H1 (cell line): Measurements from ENCODE around the gene ABHD14A. TPM values are rescaled to one million over a fixed set of nuclear protein-coding genes. Genes with fewer than 3 reads are reported as not detected.

Experiments
- CTCF ChIA-PET: fragments of 300-600 bp; sonication (Branson Sonifier 250); formaldehyde crosslinking; loops from one replicate; lab custom pipeline; 2021; ENCODE audit not compliant: partially characterized antibody; lab: Charles Lee
- POLR2A ChIA-PET: fragments of 300-600 bp; sonication (Branson Sonifier 250); formaldehyde crosslinking; loops from one replicate; lab custom pipeline; 2021; ENCODE audit warnings: inconsistent platforms; ENCODE audit not compliant: partially characterized antibody; lab: Charles Lee
- DNase-seq, 2 experiments: peaks; one replicate each; pipeline versions ENCODE4 v3.0.0 to v3.0.0-alpha.2; 2010 to 2022; ENCODE audit warnings: low spot score in 2 of 2, low read depth in 1 of 2, mixed read lengths in 1 of 2
- FAIRE-seq: peaks from 2 replicates; lab custom pipeline; 2011; peaks lifted over from hg19 to GRCh38; lab: Jason Lieb, UNC
- H2AFZ ChIP-seq: 2 replicates; pipeline ENCODE4 v1.8.1; 2012; ENCODE audit warnings: low read length, inconsistent platforms
- H2AK5ac ChIP-seq: 2 replicates; pipeline ENCODE4 v1.6.1; 2013; ENCODE audit warnings: low read depth, low read length
- H2BK120ac ChIP-seq: replicated peaks from 2 replicates; pipeline ENCODE3; 2013; ENCODE audit warnings: low read depth, low read length, inconsistent platforms
- H2BK12ac ChIP-seq: 2 replicates; pipeline ENCODE4 v1.6.1; 2013; ENCODE audit warnings: low read depth, low read length
- H2BK15ac ChIP-seq: 2 replicates; pipeline ENCODE4 v1.6.1; 2013; ENCODE audit warnings: low read length
- H2BK20ac ChIP-seq: 2 replicates; pipeline ENCODE4 v1.6.1; 2013; ENCODE audit warnings: low read length
- H2BK5ac ChIP-seq: 2 replicates; pipeline ENCODE4 v1.6.1; 2013; ENCODE audit warnings: low read depth, low read length
- H3K14ac ChIP-seq: 2 replicates; pipeline ENCODE4 v1.6.1; 2013; ENCODE audit warnings: inconsistent platforms; ENCODE audit not compliant: insufficient read length
- H3K18ac ChIP-seq: 2 replicates; pipeline ENCODE4 v1.6.1; 2013; ENCODE audit warnings: low read length; ENCODE audit errors: extremely low read depth
- H3K23ac ChIP-seq: 2 replicates; pipeline ENCODE4 v1.6.1; 2013; ENCODE audit warnings: inconsistent platforms; ENCODE audit not compliant: insufficient read length
- H3K23me2 ChIP-seq: 2 replicates; pipeline ENCODE4 v1.6.1; 2013; ENCODE audit warnings: low read depth, low read length
- H3K27ac ChIP-seq: 2 replicates; pipeline ENCODE4 v1.6.1; 2011; ENCODE audit warnings: low read depth, low read length, inconsistent platforms
- H3K27me3 ChIP-seq, 4 experiments: replicated peaks in 1 of 4; 1 replicate in 1 of 4; 2 replicates in 3 of 4; pipeline versions ENCODE4 v1.6.1 to v1.8.1; 2011 to 2013; ENCODE audit warnings: low read length in 3 of 4, mild to moderate bottlenecking in 3 of 4, inconsistent platforms in 2 of 4, mixed read lengths in 2 of 4, moderate library complexity in 1 of 4; ENCODE audit not compliant: control insufficient read depth in 3 of 4, insufficient read depth in 3 of 4; ENCODE audit errors: extremely low read depth in 1 of 4
- H3K36me3 ChIP-seq, 4 experiments: 2 replicates each; pipeline versions ENCODE4 v1.6.1 to v1.8.1; 2011 to 2013; ENCODE audit warnings: mild to moderate bottlenecking in 4 of 4, low read length in 3 of 4, moderate library complexity in 2 of 4, control low read depth in 1 of 4, inconsistent platforms in 1 of 4; ENCODE audit not compliant: insufficient read depth in 4 of 4, control insufficient read depth in 2 of 4
- H3K4ac ChIP-seq: replicated peaks from 2 replicates; pipeline ENCODE3; 2013; ENCODE audit warnings: low read length, low read depth, mixed read lengths, inconsistent platforms; ENCODE audit not compliant: insufficient read length
- H3K4me1 ChIP-seq, 4 experiments: replicated peaks in 1 of 4; 1 replicate in 1 of 4; 2 replicates in 3 of 4; pipeline versions ENCODE4 v1.6.1 to v1.8.1; 2011 to 2013; ENCODE audit warnings: low read length in 3 of 4, inconsistent platforms in 2 of 4, mixed read lengths in 1 of 4; ENCODE audit not compliant: insufficient read depth in 4 of 4, control insufficient read depth in 3 of 4
- H3K4me2 ChIP-seq, 2 experiments: 2 replicates each; pipeline versions ENCODE4 v1.6.1 to v1.8.1; 2011 to 2013; ENCODE audit warnings: low read depth in 2 of 2, low read length in 2 of 2, control low read depth in 1 of 2, inconsistent platforms in 1 of 2, mild to moderate bottlenecking in 1 of 2; ENCODE audit not compliant: insufficient read depth in 1 of 2
- H3K4me3 ChIP-seq, 4 experiments: fragments of 200-600, 300-600 bp in 1 of 4; sonication (generic), shearing (Covaris generic), sonication (Bioruptor Twin) in 1 of 4; 2 replicates each; pipeline versions ENCODE4 v1.5.1 to v1.8.1; 2011 to 2016; ENCODE audit warnings: low read length in 4 of 4, low read depth in 3 of 4, control low read depth in 2 of 4, inconsistent platforms in 2 of 4, mild to moderate bottlenecking in 2 of 4, mixed read lengths in 1 of 4, moderate library complexity in 1 of 4; ENCODE audit not compliant: insufficient read depth in 2 of 4; ENCODE audit errors: extremely low read depth in 1 of 4
- H3K56ac ChIP-seq: replicated peaks from 2 replicates; pipeline ENCODE3; 2013; ENCODE audit warnings: low read depth, mild to moderate bottlenecking, mixed read lengths, low read length, inconsistent platforms; ENCODE audit not compliant: insufficient read length
- H3K79me1 ChIP-seq: 2 replicates; pipeline ENCODE4 v1.6.1; 2013; ENCODE audit warnings: low read depth, low read length, control low read depth
- H3K79me2 ChIP-seq, 2 experiments: 2 replicates each; pipeline versions ENCODE4 v1.6.1 to v1.8.1; 2012 to 2013; ENCODE audit warnings: low read length in 2 of 2, mild to moderate bottlenecking in 2 of 2, inconsistent platforms in 1 of 2; ENCODE audit not compliant: insufficient read depth in 2 of 2, control insufficient read depth in 1 of 2
- H3K9ac ChIP-seq, 4 experiments: replicated peaks in 1 of 4; 1 replicate in 1 of 4; 2 replicates in 3 of 4; pipeline versions ENCODE4 v1.6.1 to v1.8.1; 2011 to 2013; ENCODE audit warnings: low read depth in 3 of 4, low read length in 3 of 4, control low read depth in 2 of 4, mild to moderate bottlenecking in 2 of 4, moderate library complexity in 2 of 4, inconsistent platforms in 1 of 4; ENCODE audit errors: extremely low read depth in 1 of 4
- H3K9me3 ChIP-seq, 2 experiments: 2 replicates each; pipeline versions ENCODE4 v1.6.1 to v1.8.1; 2012 to 2013; ENCODE audit warnings: mild to moderate bottlenecking in 2 of 2, moderate library complexity in 2 of 2, control low read depth in 1 of 2, inconsistent platforms in 1 of 2, low read depth in 1 of 2, low read length in 1 of 2, mixed read lengths in 1 of 2; ENCODE audit not compliant: insufficient read depth in 2 of 2
- H4K20me1 ChIP-seq, 2 experiments: replicated peaks in 1 of 2; 2 replicates each; pipeline versions ENCODE3 to v1.8.1; 2011 to 2013; ENCODE audit warnings: inconsistent platforms in 2 of 2, low read length in 2 of 2, mild to moderate bottlenecking in 1 of 2; ENCODE audit not compliant: insufficient read depth in 2 of 2, control insufficient read depth in 1 of 2
- H4K5ac ChIP-seq: 2 replicates; pipeline ENCODE4 v1.6.1; 2013; ENCODE audit warnings: low read length, low read depth, mixed read lengths, inconsistent platforms; ENCODE audit not compliant: insufficient read length
- H4K8ac ChIP-seq: 2 replicates; pipeline ENCODE4 v1.8.0; 2013; ENCODE audit warnings: mild to moderate bottlenecking, moderate library complexity, low read length, inconsistent platforms; ENCODE audit not compliant: insufficient read depth; ENCODE audit errors: extremely low read depth
- H4K91ac ChIP-seq: replicated peaks from 2 replicates; pipeline ENCODE3; 2013; ENCODE audit warnings: low read length, mixed read lengths, inconsistent platforms; ENCODE audit not compliant: insufficient read length
- CBX5 ChIP-seq: fragments of 300-800, 300-1000 bp; sonication (generic); IDR thresholded peaks from 2 replicates; pipeline ENCODE4 v1.7.1; 2016; ENCODE audit warnings: antibody characterized with exemption, low read length, low read depth
- CTBP2 ChIP-seq: IDR thresholded peaks from 2 replicates; pipeline ENCODE4 v1.7.0; 2011; ENCODE audit warnings: borderline replicate concordance, mild to moderate bottlenecking, moderate library complexity, mixed read lengths, low read length; ENCODE audit not compliant: insufficient read depth, insufficient read length
- JUND ChIP-seq: IDR thresholded peaks from 2 replicates; pipeline ENCODE4 v1.6.1; 2011; ENCODE audit warnings: mild to moderate bottlenecking, improper control_type of control experiment, low read length
- KDM4A ChIP-seq: IDR thresholded peaks from one replicate; pipeline ENCODE4 v1.7.1; 2012; ENCODE audit warnings: low read depth, mild to moderate bottlenecking, moderate library complexity, low read length, inconsistent platforms; ENCODE audit not compliant: severe bottlenecking
- RFX5 ChIP-seq: IDR thresholded peaks from 2 replicates; pipeline ENCODE4 v1.6.1; 2011; ENCODE audit warnings: low read depth, low read length, improper control_type of control experiment, borderline replicate concordance
- SAP30 ChIP-seq: fragments of 300-600 bp; sonication (generic); IDR thresholded peaks from 2 replicates; pipeline ENCODE4 v1.7.1; 2012; ENCODE audit warnings: low read length, moderate library complexity, mild to moderate bottlenecking, inconsistent platforms; ENCODE audit not compliant: insufficient read depth, insufficient replicate concordance
- SIX5 ChIP-seq: IDR thresholded peaks from 2 replicates; pipeline ENCODE4 v1.6.1; 2011; ENCODE audit warnings: mild to moderate bottlenecking, low read depth, low read length
- SP1 ChIP-seq: IDR thresholded peaks from 2 replicates; pipeline ENCODE4 v1.6.1; 2011; ENCODE audit warnings: low read depth, low read length
- SUZ12 ChIP-seq: fragments of 200-600 bp; sonication (generic); IDR thresholded peaks from 2 replicates; pipeline ENCODE4 v1.6.1; 2012; ENCODE audit warnings: mild to moderate bottlenecking, inconsistent platforms, low read length, moderate library complexity, mixed read lengths
- TAF7 ChIP-seq: optimal IDR thresholded peaks from 2 replicates; pipeline ENCODE3; 2011; ENCODE audit warnings: low read depth, mild to moderate bottlenecking, inconsistent platforms, low read length, moderate library complexity, borderline replicate concordance
- WGBS, 2 experiments: shearing (Covaris generic) in 1 of 2; methylation state at CpG; one replicate each; pipeline versions ENCODE4 v1.1.6 to v1.1.7; 2013 to 2015; ENCODE audit warnings: low lambda C conversion rate in 2 of 2, mixed read lengths in 2 of 2, inconsistent platforms in 1 of 2, low coverage in 1 of 2, missing lambda C conversion rate in 1 of 2; ENCODE audit not compliant: insufficient replicate concordance in 2 of 2, insufficient coverage in 1 of 2, insufficient read length in 1 of 2; ENCODE audit errors: extremely low coverage in 1 of 2, missing lambda C conversion rate in 1 of 2; 5-methylcytosine and 5-hydroxymethylcytosine counted together
- polyA plus RNA-seq, 7 experiments: library from polyadenylated mRNA; depleted of rRNA in 3 of 7; stranded (reverse) in 5 of 7; unstranded in 2 of 7; fragments of >200 nt in 5 of 7; fragments of 200-250 nt in 2 of 7; gene quantifications; 1 replicate in 5 of 7; 2 replicates in 1 of 7; 4 replicates in 1 of 7; pipeline versions ENCODE4 v1.2.1 to v1.2.3, GENCODE V29; 2011 to 2013; ENCODE audit warnings: missing spikeins in 2 of 7, mixed read lengths in 2 of 7
- total RNA-seq: library from RNA; stranded (reverse); fragmentation: NEBNext Ultra II Directional; extraction: Animal tissue kit (Norgen Biotek cat#: 25700); gene quantifications from 2 replicates; pipeline ENCODE4 v1.2.1, GENCODE V29; 2021
- TF ChIP-seq, protein P1 (sequence below): IDR thresholded peaks from 2 replicates; pipeline ENCODE4 v1.6.1; 2012; ENCODE audit warnings: inconsistent platforms

Gene ABHD14A
- total and polyA plus RNA-seq, 2 of the 8 experiments (the other 6 are each of a cell fraction or from before 2014, with no cell fraction given) = 4.6 to 9.8 TPM

DNA sequence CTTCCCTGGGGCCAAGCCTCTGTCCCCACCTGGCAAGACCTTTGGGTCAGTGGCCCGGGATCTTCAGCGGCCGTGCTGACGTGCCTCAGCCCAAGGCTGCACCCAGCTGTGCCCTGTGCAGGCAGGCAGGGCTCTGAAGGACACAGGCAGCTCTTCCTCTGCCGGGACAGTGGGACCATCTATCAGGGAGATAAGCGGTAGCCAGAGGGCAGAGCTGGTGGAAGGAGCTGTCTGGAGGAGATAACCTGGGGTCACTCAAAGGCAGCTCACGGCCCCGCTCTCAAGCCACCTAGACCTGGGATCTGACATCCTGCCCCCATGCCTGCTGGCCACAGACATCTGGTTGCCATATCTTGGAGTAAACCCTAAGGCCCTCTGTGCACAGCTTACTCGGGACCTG lies 54.2 kb downstream of the ABHD14A start:
- no peak overlapping the region for H4K5ac ChIP-seq
- H2BK15ac ChIP-seq = no peak overlapping the region
- H4K8ac ChIP-seq = peak overlapping the region; percentile 48; the same call in 1 of the 2 replicates
- CTCF ChIA-PET = interaction anchor here (0.6 to 9.4 kb wide), 10 partner anchors 9 to 360 kb away, joined by 3 to 124 read pairs (median 8); no protein-coding TSS in a partner anchor
- no peaks in the 10 kb centered on the region for H3K36me3 ChIP-seq
- H3K79me1 ChIP-seq = no peaks in the 10 kb centered on the region
- no peaks in the 10 kb centered on the region for H3K9me3 ChIP-seq
- H2AK5ac ChIP-seq = no peak overlapping the region
- H2AFZ ChIP-seq = no peak overlapping the region
- H3K14ac ChIP-seq = no peak overlapping the region
- no peak overlapping the region; the same call in 1 of the 2 replicates for H3K18ac ChIP-seq
- POLR2A ChIA-PET = interaction anchor here (0.7 to 1.7 kb wide), 4 partner anchors 9 to 16 kb away, joined by 3 to 4 read pairs (median 3); no protein-coding TSS in a partner anchor
- no peak overlapping the region for H3K9ac ChIP-seq
- no peak overlapping the region for H4K91ac ChIP-seq
- no peak overlapping the region for H3K23ac ChIP-seq
- H2BK120ac ChIP-seq = no peak overlapping the region
- H3K4ac ChIP-seq = no peak overlapping the region
- no peak overlapping the region for H3K4me2 ChIP-seq
- no peak overlapping the region for H3K56ac ChIP-seq
- no peaks in the 10 kb centered on the region for H3K27me3 ChIP-seq
- TF ChIP-seq SP1 (no peak), CBX5 (no peak), KDM4A (no peak), SAP30 (no peak), TAF7 (no peak), RFX5 (no peak), JUND (no peak), CTBP2 (no peak), SUZ12 (no peak), SIX5 (no peak)
- TF ChIP-seq, protein P1, sequence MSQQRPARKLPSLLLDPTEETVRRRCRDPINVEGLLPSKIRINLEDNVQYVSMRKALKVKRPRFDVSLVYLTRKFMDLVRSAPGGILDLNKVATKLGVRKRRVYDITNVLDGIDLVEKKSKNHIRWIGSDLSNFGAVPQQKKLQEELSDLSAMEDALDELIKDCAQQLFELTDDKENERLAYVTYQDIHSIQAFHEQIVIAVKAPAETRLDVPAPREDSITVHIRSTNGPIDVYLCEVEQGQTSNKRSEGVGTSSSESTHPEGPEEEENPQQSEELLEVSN = no peak
- H3K79me2 ChIP-seq = no peaks in the 10 kb centered on the region
- no peak for DNase-seq
- H2BK20ac ChIP-seq = no peak overlapping the region
- H3K4me1 ChIP-seq = peaks cover 0 to 2% (median 0%) of the 10 kb centered on the region in 4 experiments; a peak in 2 of 7 replicates
- no peak overlapping the region for H2BK5ac ChIP-seq
- H3K27ac ChIP-seq = no peak overlapping the region
- no peaks in the 10 kb centered on the region for H3K23me2 ChIP-seq
- 89% methylated on average over 9 of the region's 9 CpGs; no CpG with 5 or more reads in 1 of the 2 experiments for WGBS, 2 experiments
- H2BK12ac ChIP-seq = no peak overlapping the region
- no peaks in the 10 kb centered on the region for H4K20me1 ChIP-seq
- FAIRE-seq = no peak
- H3K4me3 ChIP-seq = no peak overlapping the region
